GM19438 (cell line): ENCODE data around the gene TNNT3.
"Not testable (repeated sequence)": the region's sequence is repeated elsewhere in the genome, so short reads cannot be mapped to it uniquely, and the experiment has no call there.

Experiments used
- ATAC-seq: cut with Tn5 transposase; IDR thresholded peaks from one replicate; pipeline ENCODE4 v1.9.1; 2021; ENCODE audit warnings: low read depth; ENCODE audit not compliant: unreplicated experiment

The TNNT3 gene

DNA sequence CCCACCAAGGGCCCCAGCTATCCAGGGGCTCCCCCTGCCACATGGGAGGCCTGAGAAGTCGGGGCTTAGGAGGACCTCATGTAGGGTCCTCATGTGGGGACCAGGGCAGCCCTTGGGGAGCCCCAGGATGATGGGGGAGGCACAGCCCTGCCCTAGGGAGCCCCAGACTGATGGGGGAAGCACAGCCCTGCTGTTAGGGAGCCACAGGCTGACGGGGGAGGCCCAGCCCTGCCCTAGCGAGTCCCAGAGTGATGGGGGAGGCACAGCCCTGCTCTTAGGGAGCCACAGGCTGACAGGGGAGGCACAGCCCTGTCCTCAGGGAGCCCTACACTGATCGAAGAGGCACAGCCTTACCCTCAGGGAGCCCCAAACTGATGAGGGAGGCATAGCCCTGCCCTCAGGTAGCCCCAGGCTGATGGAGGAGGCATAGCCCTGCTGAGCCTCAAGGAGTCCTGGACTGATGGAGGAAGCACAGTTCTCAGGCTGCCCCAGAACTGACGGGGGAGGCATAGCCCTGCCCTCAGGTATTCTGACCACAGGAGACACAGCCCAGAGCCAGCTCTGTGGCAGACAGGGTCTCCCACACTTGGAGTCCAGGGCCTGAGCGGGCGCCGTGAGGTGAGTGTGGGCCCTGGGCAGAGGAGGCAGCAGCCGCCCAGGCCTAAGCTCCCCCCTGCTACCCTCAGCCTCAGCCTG, 38.6 kb upstream of the TNNT3 start:
- ATAC-seq, result no peak

DNA sequence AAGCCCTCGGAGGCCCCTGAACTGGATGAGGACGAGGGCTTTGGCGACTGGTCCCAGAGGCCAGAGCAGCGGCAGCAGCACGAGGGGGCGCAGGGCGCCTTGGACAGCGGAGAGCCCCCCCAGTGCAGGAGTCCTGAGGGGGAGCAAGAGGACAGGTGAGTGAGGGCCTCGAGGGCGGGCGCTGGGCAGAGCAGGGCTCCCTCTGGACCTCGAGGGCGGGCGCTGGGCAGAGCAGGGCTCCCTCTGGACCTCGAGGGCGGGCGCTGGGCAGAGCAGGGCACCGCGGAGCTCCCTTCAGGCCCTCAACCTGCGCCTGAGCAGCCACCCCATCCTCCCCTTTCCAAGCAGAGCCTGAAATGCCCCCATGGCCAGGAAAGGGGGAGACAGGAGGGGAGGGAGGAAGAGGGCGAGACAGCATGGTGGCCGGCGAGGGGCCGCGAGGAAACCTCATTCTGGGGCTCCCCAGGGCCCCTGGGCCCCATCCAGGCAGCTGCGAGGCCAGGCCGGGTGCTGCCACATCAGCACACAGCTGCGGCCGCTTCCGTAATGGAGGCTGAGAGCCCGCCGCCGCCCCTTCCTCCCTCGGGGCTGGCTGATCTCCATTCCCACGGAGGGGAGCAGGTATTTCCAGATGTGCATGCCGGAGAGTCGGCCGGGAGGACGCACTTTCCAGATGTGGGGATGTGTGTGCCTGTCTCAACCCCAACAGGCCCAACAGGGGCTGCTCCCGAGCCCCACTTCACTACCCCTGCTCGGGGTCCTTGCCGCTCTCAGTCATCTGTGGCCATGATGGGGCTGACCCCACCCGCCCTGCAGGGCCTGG, 37.9 kb upstream of the TNNT3 start:
- ATAC-seq, result no peak

DNA sequence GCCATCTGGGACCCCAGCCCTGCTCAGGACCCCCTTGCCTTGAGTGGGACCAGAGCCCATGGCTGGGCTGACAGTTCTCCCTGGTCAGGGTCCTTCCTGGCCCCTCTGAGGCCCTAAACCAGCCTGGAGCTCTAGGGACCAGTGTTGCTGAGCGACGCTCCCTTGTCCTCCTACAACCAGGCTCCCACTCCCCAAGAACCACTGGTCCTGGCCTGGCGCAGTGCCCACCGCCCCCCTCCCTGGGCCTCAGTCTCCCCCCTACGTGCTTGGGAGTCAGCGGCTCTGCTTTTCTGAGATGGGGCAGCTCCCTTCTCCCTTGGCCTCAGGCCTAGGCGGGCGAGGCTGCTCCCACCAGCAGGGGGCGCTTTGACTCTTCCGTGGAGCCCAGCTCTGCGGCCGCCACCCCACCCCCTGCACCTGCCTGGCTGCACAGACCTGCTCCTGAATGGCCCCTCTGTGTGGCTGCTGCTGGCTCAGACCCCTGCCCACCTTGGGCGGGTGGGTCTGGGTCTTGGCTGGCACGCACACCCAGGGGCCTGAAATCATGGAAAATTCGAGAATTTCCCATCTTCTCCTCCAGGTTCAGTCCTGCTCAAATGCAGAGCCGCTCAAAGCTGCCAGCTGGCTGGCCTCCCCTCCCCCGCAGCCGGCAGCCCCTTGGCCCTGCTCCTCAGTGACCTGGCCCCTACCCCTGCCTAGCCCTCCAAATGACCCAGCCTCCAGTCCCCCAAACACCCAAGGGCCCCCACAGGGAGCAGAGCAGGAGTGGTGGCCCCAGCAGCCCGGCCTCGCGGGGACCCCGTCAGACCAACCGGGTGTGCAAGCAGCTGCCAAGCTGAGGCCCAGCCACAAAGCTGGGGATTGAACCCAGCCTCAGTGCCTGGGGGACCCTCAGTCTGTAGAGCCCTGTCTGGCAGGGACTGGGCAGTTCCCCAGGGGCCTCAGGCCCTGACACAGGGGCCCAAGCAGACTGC, 37.0 kb upstream of the TNNT3 start:
- ATAC-seq, result peak; percentile 63

DNA sequence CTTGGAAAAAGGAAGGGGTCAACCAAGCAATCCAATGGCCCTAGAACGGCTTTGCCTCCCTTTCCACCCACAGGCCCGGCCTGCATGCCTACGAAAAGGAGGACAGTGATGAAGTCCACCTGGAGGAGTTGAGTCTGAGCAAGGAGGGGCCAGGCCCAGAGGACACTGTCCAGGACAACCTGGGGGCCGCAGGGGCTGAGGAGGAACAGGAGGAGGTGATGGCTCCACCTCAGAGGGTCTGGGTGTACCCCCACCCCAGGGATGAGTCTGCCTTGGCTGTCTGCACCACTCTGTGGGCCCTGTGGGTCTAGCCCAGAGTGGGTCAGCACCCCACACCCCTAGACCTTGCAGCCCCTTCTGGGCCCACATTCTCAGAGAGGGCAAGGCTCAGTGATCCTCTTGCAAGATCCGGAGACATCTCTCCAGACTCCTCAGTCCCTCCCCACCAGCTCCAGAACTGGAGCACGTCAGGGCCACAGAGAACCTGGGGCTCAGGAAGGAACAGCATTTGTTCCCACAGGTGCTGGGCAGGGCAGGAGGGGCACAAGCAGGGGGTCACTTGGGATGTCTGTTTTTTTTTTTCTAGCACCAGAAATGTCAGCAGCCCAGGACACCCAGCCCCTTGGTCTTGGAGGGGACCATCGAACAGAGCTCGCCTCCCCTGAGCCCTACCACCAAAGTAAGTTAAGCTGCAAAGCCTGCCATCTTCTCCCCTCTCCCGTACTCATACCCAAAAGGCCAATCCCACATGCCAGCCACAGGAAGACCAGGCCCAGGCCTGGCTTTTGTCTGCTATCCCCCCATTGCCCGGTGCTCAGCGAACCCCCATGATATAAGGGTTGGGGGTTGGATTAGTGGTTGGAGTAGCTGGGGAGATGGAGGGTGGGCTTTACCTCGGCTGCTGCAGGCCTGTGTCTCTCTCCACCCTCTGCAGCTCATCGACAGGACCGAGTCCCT, 35.9 kb upstream of the TNNT3 start:
- ATAC-seq, result no peak

DNA sequence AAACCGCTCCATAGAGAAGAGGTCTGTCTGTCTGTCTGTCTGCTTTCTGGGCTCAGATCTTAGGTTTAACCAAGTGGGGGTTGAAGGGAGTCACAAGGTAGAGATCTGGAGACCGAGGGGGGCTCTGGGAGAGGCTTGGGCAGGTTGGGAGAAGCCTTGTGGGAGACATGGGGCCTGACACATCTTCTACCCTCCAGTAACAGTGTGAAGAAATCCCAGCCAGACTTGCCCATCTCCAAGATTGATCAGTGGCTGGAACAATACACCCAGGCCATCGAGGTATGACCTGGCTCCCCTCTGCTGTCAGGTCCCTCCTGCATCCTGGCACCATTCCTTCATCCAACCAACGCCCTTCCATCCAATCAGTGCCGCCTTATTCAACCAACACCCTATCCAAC, 35.2 kb upstream of the TNNT3 start:
- no peak for ATAC-seq

DNA sequence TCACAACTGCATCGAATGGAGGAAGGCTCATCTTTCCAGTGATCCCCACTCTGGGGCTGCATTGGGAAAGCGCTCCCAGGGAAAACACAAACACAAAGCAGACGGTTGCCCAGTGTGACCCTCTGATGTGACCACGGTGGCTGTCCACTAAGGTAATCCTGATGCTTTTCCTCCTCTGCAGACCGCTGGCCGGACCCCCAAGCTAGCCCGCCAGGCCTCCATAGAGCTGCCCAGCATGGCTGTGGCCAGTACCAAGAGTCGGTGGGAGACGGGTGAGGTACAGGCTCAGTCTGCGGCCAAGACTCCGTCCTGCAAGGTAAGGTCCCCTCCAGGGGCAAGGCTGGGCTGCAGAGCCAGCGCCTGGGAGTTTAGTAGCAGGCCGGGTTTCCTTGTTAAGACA, 33.0 kb upstream of the TNNT3 start:
- not testable (repeated sequence) for ATAC-seq

DNA sequence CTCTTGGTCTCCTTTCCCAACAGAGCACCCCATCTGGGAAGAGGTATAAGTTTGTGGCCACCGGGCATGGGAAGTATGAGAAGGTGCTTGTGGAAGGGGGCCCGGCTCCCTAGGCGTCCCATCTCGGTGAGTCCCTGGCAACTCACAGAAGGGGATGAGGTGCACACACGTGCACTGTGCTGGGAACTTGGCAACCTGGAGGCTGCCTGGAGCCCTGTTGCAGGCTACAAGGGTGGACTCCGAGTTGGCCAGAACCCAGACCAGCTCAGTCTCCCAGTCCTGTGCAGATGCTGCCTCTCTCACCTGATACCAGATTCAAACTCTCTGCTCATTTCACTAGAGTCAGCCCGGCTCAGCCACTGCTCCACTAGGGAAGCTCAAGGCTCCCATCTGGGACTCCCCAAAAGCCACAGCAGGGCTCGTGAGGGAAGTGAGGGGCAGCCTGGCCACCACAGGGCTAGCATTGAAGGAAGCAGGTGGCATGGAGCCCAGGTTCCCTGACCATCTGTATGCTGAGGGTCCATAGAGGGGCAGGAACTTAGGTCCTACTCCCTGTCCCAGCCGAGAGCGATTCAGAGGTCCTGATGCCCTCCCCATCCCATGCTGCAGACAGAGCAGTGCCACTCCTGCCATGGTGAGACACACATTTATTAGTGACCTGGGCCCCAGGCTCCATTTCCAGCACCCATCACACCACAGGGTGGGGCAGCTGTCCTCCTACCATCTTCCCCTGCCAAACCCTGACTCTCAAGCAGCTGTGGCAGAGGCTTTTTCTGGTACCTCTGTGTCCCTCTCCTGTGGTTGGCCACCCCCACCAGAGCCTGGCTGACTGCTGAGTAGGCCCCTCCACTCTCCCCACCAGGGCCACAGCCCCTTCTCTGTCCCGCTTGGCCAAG, 31.8 kb upstream of the TNNT3 start:
- ATAC-seq, result no peak

DNA sequence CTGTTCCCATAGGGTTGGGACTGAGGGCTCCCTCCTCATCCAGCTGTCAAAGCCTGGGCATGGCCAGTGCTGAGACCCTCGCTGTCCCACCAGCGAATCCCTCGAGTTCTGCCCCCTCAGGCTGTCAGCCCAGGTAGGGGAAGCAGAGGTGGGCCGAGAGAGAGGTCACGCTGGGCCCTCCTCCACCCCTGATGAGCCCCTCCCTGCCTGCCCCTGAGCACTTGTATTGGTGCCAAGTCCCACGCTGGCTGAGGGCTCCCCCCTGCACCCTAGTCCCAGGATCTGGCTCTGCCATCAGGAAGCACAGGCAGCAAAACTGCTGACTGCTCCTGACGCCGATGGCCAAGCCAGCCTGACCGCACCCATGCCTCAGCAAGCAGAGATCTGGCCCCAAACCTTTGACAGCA, 31.2 kb upstream of the TNNT3 start:
- no peak for ATAC-seq

DNA sequence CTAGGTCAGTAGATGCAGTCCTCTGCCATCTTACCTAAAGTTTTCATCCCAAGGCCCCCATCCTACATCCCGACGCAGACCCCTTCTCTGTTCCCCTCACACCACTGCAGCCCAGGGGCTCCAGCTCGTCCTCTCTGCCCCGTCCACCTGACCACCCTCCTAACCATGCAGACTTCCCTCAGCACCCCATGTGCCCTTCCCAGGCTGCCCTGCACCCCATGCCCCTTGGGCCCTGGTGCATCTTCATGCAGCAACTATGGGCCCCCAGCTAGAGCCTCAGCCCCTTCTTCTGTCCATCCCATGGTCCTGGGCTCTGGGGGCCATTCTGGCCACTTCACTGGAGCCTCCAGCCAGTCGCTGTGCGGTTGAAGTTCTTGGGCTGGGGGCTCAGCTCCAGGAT, 30.7 kb upstream of the TNNT3 start:
- ATAC-seq, result no peak

DNA sequence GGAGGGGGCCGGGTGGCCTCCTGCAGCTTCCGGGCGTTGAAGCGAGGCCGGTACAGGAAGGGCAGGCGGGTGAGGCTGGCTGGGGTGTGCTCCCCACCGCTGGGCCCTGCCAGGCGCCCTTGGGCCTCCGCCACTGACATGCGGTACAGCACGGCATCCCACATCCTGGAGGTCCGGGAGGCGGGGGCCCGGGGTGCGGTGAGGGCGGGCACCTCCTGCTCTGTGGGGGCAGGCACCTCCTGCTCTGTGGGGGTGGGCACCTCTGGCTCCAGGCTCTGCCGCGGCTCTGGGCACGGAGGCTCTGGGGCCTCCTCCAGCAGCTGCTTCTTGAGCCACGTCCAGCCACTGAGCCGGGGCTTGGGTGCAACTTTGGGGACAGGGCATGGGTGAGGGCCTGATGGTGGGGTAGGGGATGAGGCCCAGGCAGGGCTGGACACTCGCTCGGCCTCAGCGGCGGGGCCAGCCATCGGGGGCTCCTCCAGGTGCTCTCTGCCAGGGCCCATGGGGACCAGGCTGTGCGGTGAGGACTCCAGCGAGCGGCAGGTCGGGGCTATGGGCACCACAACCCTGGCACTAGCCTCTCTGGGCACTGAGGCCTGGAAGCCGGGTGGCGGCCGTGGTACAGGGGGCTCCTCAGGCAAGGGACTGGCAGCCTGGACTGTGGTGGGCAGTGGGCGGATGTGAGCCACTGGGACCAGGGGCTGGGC, 30.1 kb upstream of the TNNT3 start:
- ATAC-seq, result no peak

DNA sequence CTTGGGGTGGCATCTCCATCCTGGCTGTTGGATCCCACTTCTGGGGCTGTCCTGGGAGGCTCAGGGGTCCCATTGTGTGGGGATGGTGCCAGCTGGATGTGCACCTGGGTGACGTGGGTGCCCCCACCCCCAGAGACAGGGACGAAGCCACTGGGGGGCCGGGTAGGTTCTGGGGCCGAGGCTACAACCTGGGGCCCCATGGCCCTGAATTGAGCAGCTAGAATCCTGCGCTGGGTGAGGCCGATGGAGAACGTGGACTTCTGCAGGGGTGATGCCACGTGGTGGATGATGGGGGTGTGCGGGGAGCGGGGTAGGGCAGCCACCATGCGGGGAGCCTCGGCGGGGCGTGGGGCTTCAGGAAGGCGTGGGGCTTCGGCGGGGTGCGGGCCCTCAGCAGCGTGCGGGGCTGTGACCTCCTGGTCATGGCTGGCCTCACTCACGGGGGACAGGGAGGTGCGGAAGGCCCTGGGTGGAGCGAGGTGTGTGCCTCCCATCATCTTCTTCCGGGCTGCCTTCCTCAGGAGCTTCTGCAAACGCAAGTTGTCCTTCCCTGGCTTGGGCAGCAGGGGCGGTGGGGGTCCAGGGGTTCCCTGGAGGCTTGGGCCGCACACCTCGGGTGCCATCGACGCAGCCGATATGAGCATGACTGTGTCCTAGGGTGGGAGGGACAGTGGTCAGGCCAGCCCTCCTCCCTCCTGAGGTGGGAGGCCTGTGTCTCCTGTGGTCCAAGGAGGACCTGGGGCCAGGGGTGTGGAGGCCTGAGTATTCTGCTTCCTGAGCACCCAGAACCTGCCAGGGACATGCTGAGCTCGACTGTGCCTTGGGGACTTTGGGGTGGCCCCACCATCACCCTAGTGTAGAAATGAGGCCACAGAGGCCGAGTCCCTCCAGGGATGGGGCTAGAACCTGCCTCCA, 29.3 kb upstream of the TNNT3 start:
- no peak for ATAC-seq

DNA sequence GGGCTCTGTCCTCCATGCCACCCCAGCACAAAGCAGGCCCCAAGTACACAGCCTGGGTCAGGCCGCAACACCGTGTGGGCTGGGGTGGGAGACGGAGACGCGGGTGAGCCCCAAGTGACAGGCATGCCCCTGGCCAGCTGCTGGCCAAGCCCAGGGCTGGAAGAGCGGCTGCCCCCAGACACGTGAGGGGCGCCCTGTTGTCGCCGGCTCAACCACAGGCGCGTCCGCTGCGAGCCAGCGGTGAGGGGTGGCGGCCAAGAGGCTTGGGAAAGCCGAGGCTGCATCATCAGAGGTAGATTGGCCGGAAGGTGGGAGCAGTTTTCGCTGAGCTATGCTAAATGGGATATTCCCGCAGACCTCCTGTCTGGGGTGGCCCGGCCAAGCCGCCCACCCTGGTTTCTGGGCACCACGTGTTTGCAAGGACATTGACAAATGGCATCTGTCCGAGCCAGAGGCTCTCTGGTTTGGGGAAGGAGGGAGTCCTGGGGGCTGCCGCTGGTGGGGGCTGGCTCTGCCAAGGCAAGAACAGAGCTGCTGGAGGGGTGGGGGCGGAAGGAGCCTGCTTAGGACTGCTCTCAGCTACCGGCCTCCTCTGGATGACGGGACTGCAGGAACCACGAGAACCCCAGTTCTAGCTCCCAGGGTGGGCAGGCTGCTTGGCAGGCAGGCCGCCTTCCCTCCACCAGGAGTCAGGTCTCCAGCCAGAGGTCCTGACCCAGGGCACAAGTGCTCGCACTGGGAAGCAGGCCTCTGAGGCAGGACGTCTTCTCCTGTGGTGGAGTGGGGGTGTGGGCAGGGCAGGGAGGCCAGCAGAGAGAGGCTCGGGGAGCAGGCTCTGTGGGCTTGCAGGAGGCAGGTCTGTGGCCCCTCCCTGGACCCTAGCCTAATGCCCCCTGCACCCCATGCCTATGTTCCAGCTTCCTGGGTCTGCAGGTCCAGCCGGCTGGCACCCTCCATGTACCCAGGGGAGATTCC, 28.4 kb upstream of the TNNT3 start:
- ATAC-seq, result no peak

DNA sequence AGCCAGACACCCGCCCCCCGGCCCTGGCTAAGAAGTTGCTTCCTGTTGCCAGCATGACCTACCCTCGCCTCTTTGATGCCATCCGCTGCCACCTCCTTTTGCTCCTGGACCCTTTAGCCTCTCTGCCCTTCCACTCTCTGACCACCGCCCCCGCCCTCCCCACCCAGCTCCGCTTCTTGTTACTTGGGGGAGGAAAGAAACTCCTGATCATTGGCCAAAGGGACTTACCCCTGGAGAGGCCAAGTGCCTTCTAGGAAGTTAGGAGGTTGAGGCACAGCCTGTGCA, 27.7 kb upstream of the TNNT3 start, which contains the start of gene PRR33:
PRR33 (minus strand) TSS at position 65 of the 285 bp plus-strand sequence. CDS start 1,311 bp downstream, outside the sequence.
- ATAC-seq, result no peak

DNA sequence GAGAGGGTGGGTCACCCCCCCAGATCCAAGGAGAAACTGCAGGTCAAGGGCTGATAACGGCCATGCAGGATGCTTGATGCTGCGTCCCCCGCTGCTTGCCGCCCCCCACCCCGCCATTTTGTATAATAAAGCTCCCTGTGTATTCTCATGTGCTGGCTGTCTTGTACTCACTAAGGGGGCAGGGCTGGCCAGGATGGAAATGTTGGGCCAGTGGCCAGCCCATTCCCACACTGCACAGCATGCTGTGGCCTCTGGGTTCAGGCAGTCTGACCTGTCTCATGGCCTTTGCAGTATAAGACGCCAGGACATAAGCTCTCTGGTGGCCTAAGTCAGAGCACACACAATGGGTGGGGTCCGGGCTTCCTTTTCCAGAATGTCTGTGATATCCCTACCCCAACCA, 27.4 kb upstream of the TNNT3 start:
- no peak for ATAC-seq

DNA sequence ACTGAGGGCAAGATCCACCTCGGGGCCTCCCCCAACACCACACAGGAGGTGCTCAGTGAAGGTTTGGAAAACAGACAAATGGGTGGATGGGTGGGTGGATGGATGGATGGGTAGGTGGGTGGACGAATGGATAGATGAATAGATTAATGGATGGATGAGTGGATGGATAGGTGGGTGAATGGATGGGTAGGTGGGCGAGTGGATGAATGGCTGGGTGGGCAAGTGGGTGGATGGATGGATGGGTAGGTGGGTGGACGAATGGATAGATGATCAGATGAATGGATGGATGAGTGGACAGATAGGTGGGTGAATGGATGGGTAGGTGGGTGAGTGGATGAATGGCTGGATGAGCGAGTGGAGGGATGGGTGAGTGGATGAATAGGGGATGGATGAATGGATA, 26.9 kb upstream of the TNNT3 start:
- ATAC-seq, result no peak
